NCI-H1417 (cell line): Measurements from ENCODE around the gene FAM124A.

Source experiments
- DNase-seq, 3 experiments: peaks; one replicate each; lab custom pipeline; 2025; lab: John Stamatoyannopoulos, UW

FAM124A gene, protein sequence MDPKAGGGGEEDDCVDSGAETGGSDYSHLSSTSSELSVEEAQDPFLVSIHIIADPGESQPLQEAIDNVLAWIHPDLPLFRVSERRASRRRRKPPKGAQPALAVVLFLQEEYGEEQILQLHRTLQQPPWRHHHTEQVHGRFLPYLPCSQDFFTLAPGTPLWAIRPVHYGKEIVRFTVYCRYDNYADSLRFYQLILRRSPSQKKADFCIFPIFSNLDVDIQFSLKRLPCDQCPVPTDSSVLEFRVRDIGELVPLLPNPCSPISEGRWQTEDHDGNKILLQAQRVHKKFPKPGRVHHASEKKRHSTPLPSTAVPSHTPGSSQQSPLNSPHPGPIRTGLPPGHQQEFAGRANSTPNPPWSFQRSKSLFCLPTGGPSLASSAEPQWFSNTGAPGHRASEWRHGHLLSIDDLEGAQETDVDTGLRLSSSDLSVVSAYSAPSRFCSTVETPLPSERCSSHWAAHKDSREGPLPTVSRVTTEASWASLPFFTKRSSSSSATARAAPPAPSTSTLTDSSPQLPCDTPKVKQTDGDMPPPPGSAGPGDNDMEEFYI

DNA sequence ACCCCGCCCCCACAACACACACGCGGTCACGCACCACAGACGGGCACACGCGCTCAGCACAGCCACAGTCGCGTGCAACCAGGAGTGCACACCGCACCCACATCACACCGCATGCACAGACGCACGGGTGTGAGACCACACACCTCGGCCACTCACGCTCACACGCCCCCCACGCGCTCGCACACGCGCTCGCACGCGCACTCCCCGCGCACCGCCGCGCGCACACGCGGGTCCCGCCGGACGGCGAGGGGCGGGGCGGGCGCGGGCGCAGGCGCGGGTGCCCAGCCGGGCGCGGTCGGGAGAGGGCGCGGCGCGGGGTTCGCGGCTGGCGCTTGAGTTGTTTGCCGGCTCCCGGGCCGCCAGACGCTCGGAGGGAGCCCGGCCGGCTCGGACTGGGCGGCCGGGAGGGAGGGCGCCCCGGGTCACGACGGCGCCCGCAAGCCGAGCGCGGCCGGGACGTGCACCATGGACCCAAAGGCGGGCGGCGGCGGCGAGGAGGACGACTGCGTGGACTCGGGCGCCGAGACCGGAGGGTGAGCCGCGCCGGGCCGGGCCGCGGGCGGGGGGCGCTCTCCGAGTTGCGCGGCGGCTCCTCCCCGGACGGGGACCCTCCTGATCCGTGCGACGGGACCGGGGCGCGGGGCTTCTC lies at the start of gene FAM124A:
FAM124A (plus strand) TSS at position 362 of the 649 bp plus-strand sequence; CDS start at position 466, 104 bp downstream.
- peak; percentile 60 to 75 (median 68) for DNase-seq

DNA sequence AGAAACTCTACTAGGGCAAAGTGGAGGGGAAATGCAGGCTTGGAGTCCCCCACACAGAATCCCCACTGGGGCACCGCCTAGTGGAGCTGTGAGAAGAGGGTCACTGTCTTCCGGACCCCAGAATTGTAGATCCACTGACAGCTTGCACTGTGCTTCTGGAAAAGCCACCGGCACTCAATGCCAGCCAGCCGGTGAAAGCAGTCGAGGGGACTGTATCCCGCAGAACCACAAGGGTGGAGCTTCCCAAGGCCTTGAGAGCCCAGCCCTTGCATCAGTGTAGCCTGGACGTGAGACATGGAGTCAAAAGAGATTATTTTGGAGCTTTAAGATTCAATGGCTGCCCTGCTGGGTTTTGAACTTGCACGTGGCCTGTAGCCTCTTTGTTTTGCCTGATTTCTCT lies 47.2 kb upstream of the FAM124A start:
- no peak for DNase-seq

DNA sequence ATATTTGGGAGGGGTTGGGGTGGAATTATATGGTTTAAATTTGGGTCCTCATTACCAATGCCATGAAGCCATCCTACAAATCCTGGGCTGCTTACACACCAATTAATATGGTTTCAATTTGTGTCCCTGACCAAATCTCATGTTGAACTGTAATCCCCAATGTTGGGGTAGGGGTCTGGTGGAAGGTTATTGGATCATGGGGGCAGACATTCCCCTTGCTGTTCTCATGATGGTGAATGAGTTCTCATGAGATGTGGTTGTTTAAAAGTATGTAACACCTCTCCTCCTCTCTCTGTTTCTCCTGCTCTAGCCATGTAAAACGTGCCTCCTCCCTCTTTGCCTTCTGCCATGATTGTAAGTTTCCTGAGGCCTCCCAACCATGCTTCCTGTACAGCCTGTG lies 46.6 kb upstream of the FAM124A start:
- no peak for DNase-seq

DNA sequence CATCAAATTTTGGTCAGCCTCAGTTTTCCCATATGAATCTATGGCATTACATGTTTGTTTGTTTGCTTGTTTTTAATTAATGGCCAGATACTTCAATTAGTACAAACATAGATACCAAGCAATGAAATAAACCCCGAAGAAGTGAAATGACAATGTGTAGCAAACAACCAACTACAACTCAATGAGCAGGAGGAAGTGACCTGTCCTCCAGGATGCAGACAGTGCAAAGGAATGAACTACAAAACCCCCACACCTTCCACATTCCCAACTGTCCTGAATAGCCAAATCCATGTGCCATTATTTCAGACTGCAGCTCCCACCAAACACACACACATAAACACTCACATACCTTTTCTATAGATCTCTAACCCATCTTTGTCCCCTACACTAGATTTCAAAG lies 45.0 kb upstream of the FAM124A start:
- DNase-seq: no peak

DNA sequence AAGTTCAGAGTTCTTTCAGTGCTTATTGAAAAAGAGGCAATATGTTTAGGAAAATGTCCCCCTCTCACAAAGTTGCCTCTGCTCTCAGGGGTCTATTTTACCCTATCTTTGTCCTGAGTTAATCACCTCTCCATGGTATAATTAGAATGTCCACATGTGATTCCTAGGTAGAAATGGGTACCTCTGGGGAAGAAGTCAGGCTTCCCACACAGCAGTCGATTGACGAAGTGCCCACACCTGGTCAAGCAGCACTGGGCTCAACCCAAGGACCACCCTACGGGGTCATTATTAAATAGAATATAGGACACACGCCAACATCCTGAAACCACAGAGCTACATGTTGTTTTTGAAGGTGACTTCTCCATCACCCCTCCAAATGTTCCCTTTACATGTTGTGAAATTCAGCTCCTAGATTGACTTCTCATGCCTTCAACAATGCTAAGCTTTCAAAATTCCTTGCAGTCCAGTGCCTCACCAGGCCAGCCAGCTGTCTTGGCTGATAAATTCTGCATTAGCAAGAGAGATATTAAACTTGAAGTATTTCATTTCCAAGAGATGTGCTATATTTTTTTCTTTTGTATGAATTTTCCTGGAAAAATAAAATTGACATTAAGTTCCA lies 43.6 kb upstream of the FAM124A start:
- no peak for DNase-seq

DNA sequence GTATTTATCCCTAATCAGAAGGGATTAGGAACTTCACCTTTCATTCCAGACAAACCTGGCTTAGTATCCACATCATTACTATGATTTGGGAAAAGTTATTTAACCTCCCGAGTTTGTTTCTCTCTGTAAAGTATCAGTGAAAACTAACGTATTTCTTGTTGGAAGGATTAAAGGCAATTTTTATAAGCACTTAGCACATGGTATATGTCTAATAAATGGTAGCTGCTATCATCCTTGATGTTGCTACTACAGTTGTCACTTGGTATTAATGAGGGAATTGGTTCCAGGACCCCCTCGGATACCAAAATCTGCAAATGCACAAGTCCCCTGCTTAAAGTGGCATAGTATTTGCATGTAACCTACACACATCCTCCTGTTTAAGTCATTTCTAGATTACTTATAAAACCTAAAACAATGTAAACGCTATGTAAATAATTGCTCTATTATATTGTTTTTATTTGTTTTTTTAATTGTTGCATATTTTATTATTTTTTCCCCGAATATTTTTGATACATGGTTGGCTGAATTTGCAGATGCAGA lies 42.7 kb upstream of the FAM124A start:
- no peak for DNase-seq

DNA sequence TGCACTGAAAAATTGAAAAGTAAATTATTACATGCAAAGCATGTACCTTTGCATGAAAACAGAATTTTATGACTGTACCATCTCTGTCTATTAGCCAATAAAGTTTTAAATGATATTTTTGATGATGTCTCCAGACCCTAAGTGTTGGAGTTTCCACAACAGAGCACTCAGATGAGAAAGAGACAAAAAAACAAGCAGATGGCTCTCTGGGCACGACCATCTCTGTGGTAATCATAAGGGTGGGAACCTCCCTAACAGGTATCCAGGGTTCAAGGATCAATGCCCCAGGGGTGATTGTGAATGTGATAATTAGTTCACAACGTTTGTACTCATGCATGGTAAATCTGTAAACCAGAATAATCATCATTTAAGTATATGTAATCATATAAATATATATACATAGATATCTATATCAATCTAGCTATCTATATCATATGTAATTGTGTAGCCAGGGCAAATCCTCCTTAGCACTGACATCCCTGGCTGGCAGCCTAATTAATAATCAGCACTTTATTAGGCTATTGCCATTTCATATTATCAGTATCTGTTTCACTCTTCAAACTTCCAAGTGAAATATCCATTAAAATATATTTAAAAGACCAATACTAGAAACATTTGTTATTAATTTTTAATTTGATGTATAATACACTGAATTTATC lies 41.2 kb upstream of the FAM124A start:
- DNase-seq: no peak

DNA sequence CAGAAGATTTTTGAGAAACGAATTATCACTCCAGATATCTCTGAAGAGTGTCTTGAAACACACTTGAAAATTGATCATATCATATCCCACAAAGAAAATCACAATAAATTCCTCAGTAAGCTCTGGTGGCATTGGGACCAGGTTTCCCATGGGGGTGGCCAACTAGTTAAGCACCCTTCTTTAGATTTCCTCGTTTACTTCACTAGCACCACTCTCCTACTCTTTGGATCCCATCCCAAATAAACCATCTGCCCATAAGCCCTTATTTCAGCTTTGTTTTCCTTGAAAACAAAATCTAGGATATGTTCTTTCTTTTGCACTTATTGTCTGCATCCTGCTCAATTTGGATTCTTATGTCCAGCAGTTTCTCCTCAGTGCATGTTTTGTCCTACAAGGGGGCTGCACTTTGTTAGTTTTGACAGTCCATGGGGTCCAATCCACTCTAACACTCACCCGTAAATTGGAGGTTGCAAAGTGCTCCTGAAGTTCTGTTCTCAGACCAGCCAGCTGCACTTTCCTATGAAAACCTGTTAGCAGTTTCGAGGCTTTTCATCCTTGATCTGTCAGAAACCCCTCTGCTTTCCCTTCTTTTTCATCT lies 40.3 kb upstream of the FAM124A start:
- DNase-seq: no peak

DNA sequence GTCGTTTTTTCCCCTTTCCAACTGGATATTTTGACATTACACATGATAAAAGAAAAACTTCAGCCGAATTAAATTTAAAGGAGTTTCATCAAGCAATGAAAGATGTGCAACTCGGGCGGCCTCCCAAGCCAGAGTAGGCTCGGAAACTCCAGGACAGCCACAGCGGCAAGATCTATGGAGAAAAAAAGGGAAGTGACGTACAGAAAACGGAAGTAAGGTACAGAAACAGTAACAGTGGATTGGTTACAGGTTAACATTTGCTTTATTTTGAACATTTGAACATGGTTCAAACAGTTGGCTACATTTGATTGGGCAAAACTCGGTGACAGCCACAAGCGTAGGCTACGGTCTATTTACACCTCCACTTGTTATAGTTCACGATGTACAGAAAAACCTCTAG lies 30.5 kb upstream of the FAM124A start:
- DNase-seq: no peak

DNA sequence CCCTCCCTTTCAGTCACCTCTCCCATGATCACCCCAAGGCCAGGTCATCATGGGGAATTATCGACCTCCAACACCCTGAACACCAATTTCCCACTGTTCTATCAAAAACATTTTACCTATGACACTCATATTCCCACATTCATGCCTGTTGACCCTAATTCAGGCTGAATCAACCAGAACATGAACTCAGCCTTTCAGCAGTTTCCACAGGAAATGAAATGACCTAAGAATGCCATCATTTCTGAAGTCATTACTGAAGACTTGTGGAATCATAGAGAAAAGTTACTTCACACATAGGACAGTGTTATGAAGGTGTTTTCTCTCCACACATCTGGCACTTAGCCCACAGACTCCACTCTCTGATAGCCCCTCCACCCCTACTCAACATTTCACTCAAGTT lies 29.9 kb upstream of the FAM124A start:
- no peak for DNase-seq

DNA sequence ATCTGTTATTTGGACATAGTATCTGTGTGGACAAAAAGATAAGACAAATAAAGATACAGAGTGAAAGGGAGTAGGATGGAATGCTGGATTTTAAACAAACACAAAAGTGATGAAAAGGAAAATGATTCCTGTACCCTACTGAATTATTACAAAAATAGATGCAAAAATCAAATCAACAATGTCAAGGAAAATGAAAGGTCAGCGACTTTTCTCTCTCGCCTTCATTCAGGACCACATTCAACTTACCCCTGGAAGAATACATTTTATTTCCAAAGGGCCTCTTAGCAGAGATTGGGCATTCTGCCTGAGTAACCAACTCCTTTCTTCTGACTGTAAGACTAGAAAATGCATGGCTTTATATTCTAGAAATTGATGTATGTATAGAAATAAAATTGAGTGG lies 28.8 kb upstream of the FAM124A start:
- no peak for DNase-seq

DNA sequence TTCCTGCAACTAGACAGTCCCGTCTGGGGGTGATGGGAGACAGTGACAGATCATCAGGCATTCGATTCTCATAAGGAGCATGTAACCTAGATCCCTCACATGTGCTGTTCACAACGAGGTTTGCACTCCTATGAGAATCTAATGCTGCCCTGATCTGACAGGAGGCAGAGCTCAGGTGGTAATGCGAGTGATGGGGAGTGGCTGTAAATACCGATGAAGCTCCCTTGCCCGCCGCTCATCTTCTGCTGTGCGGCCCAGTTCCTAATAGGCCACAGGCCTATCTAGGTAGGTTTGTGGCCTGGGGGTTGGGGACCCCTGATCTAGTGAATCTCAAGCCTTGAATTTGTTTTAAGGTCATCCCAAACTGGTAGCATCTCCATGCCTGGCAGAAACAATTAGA lies 27.3 kb upstream of the FAM124A start:
- DNase-seq: no peak

DNA sequence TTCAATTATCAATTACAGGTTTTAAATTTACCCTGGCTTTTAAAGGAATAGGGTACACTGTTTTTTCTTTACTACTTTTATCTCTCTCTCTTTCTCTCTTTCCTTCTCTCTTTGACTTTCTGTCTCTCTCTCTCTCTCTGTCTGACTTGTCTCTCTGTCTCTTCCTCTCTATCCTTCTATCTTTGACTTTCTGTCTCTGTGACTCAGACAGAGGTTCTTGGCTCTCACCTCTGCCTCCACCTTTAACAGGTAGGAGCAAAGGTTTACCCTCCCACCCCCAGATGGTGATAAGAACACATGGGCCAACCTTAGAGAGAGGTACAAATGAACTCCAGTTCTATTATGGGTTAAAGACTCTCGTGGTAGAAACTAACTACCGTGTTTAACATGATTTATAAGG lies 20.3 kb upstream of the FAM124A start:
- DNase-seq: no peak

DNA sequence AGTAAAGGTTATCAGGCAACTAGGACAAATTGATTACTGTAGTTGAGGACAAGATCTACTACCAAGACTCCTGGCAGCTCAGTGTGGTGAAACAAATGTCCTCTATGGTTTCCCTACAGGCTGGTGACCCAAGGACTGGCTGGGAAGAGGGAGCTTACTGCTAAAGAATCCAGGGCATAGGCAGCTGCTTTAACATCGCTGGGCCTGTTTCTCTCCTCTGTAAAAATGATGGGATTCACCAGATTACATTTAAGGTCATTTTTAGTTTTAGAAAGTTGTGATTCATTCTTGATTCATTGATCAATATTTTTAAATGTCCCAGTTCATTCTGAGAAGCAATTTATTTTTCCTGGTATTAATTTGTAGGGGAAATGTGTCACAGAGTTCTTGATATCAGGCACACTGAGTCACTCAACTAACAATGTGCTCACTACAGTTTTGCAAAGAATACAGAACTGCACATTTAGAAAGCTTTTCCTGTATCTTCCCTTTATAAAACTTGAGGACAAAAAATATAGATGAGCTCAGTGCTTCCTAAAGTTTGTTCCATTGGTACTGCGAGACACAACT lies 19.6 kb upstream of the FAM124A start:
- no peak for DNase-seq

DNA sequence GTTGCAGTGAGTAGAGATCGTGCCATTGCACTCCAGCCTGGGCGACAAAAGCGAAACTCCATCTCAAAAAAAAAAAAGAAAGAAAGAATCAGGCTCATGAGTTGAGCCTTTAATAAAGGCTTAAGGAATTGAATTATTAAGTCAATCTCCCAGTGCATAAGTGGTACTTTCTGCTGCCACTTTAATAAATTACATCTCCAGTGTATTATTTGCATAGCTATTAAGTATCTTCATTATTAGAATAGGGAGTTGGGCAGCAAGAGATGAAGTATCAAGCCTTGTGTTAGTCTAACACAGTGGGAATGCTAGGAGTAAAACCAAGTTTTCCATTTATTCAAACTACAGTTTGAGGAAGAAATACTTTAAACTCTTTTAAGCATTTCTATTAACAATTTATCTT lies 15.6 kb upstream of the FAM124A start:
- DNase-seq: peak in 2 of 3 experiments; percentile 18 to 80

DNA sequence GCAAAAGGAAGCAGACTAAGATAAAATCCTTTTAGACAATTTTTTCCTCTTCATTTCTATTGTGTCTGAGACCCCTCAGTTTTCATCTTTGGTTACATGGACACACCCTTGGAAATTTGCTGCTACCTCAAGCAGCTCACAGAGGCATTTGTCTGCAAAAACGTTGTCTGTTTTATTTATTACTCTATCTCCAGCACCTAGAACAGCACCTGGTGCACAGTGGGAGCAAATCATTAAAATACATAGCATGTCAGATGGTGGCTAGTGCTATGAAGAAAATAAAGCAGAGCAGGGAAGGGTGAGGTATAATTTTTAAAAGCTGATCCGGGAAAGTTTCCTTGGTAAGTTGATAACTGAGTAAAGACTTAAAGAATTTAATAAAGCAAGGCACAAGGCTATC lies 14.3 kb upstream of the FAM124A start:
- DNase-seq: peak in 1 of 3 experiments; percentile 30

DNA sequence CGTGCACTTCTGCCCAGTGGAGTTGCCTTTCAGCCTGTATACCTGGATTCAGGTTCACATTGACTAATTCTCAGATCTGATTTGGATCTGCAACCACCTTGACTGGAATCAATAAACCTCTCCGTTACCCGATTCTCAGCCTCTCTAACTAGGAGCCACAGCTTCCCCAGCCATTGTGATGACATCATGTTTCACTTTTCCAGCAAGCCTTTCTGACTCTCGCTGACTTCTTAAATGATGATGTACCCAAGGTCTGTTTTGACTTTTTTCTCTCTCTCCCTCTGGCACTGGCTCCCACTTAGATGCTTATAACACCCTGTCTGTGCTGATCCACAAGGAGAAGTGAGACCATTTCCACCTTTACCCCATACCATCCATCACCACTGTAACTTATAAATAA lies 13.5 kb upstream of the FAM124A start:
- DNase-seq: peak in 1 of 3 experiments; percentile 76

DNA sequence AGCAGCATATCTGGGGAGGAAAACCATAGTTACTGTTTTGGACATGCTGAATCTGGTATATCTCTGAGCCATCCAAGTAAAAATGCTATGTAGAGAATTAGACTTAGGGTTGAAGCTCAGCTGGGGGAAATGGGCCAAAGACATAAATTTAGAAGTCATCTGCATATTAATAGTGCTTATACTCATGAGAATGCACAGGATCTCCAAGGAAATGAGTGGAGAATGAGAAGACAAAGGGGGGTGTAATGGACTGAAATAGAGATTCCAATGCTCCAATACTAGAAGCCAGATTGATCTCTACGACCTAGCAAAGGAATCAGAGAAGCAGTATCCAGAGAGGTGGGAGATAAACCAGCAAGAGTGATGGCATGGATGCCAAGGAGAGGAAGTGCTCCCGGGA lies 10.3 kb upstream of the FAM124A start:
- DNase-seq: no peak

DNA sequence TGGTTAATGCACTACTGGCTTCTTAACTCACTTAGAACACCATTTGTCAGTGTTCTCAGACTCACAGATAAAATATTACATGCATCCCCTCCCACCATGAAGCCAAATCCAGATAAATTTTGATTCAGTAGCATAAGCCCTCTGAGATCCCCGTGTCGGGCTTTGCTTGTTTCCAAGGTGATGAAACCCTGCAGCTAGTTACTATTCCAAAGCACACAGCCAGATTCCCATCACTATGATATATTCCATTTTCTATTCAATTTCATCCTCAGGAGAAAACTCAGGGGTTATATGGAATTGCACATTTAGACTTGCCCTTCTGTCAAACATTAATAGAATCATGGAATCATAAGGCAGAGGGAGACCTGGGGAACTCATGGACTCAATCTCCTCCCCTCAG lies 9.4 kb upstream of the FAM124A start:
- DNase-seq: peak in 1 of 3 experiments; percentile 34

DNA sequence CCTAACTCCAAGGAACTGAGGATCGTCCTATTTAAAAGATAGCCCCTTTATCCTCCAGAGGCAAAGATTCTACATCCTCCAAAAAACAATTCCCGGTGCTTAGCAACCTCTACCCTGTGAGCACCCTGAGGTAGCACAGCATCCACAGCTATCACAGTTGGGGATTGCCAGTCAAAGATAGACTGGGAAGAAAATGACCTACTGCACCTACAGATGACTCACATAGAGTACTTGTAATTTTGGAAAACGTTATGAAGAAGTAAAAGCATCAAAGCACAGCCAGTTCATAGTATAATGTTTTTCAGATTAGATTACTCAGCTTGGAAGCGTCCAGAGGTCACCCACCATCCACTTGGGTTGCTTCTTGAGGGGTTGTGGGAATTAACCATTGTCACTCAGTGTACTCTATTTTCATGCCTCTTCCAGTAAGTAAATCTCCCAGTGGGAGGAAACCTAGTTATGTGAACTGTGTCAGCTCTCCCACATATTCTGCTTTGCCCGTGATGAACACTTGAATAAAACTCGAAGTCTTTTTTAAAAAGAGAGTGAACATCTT lies 8.9 kb upstream of the FAM124A start:
- no peak for DNase-seq

DNA sequence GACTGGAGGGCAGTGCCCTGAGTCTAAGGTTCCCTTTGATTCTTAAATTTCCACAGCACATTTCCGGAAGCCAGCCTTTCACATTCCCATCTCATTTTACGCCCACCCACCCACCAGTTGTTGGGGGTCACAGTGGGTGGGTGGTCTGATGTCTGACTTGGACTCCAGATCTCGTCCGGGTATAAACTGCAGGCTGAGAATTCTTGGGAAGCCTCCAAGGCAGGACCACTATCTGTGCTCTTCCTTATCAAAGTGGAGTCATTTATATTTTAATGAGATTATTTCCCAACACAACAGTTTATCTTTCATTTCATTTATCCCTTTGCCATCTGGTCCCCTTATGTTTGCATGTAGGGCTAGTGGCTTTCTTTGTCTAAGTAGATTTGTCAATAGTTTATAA lies 3.6 kb upstream of the FAM124A start:
- no peak for DNase-seq
